Measurements from ENCODE around the gene LRTM2. TPM values are rescaled to one million over a fixed set of nuclear protein-coding genes. Genes with fewer than 3 reads are reported as not detected.
A peak's percentile ranks its signal among the peaks of the same experiment; 100 is the strongest.
"Not testable (repeated sequence)": the region's sequence is repeated elsewhere in the genome, so short reads cannot be mapped to it uniquely, and the experiment has no call there.

LRTM2 gene
- total RNA-seq, 1 donor from 2014 or later: not detected

DNA sequence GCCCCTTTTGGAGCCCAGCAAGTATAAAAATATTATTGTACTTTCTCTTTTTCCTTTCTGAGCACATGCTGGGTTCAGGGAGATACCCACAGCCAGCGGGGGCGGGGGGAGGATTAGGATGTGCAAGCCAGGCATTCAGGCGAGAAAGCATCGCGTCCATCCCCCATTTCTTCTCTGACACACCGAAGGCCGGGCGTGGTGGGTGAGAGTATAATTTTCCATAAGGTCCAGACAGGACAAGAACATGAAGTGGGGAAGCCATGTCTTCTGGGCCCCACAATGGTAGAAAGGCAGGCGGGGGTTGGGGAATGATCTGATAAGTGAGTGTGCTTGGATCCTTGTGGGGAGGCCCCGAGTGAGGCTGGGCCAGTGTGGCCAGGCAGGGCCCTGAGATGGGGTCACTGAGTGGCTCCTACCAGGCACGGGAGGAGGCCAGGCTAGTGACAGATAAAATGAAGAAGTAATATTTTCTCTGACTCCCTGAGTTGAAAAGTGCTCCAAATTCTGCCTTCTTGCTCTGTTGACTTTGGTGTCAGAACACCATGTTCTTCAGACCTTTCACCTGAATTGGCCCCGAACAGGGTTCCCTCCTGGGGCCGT lies 10.7 kb upstream of the LRTM2 start:
- intact Hi-C loops (cut with DNase I): no loop called here
- no peak for DNase-seq (ENCODE audit: low spot score)

DNA sequence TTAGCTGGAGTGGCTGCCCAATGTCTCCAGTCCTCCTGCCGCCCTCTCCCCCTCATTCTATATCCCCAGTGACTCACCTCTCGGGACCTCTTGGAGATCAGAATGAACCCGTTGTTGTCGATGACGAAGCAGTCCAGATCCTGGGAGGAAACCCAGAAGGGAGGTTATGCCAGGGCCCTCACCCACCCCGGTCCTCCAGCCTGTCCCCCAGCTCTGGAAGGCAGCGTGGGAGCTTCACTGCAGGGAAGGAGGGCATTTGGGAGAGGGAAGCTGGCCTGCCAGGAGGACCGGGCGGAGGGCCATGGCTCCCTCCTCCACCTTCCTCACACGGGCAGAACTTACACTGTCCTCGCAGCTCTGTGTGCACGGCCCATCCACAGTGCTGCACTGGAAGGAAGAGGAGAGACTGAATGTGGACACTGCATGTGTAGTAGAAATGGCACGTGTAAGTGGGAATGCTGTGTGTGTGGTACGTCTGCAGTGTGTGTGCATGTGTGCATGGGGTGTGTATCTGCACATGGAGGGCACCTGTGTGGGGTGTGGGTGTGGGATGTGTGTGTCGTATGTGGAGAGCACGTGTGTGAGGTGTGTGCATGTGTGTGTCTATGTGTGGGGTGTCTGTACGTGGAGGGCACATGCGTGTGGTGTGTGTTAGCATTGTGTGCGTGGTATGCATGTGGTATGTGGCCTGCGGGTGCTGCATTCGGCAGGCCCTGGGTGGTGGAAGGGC lies 10.0 kb upstream of the LRTM2 start:
- intact Hi-C loops (cut with DNase I): no loop called here
- DNase-seq (ENCODE audit: low spot score): no peak

DNA sequence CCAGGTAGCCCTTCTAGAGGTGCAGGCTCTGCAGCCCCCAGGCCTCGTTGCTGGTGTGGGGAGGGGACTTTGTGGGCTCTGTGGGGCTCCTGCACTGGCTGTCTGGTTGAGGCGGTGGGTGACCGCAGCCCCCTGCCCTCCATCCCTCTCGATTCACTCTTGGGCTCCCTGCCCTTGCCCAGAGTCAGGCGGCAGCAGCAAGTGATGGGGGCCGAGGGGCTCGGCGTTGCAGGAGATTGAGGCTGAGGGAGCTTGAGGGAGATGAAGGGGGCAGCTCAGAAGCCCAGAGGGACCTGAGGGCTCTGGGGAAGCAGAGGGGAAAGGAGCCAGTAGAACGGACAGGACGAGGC lies 9.5 kb upstream of the LRTM2 start:
- DNase-seq (ENCODE audit: low spot score): no peak
- intact Hi-C loops (cut with DNase I): no loop called here

DNA sequence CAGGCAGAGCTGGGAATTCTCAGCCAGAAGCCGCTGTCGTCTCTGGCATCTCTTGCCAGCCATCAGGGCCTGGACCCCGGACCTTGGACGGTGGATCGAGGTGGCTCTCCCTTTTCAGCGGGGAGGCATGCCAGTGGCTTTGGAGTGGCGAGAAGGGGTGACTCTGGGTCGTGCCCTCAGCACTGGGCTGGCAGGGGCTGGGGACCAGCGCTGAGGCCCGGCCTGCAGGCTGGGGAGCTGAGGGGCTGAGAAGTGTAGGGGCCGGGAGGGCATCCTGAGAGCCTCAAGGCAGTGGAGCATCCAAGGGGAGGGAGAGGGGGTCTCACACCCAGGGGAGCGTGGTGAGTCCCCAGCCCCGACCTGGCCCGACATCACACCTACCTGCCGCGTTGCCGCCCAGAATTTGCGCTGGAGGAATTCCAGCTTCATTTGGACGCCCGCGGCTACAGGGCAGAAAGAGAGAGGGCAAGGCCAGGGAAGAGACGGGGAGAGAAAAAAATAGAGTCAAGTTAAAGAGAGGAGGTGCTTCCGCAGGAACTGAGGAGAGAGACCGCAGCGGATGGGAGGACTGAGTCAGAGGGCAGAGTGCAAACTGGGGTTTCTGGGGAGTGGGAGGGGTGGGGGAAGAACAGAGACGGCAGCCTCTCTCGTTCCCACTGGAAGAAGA lies 9.0 kb upstream of the LRTM2 start:
- intact Hi-C loops (cut with DNase I): no loop called here
- no peak for DNase-seq (ENCODE audit: low spot score)

DNA sequence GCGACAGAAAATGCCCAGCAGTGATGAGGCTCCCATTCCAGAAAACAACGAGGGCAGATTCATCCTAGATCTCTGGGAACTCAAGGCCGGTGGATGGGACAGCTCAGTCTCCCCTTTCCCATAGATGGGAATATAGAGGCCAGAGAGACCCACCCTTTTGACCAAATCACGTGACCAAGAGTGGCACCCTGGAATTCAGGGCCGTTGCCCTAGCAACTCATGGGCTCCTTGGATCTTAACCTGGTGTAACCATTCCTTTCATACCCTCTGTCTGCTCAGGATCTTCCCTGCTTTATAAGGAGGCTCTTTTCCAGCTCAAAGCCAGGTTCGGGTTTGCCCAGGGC lies 8.4 kb upstream of the LRTM2 start:
- intact Hi-C loops (cut with DNase I): no loop called here
- no peak for DNase-seq (ENCODE audit: low spot score)

DNA sequence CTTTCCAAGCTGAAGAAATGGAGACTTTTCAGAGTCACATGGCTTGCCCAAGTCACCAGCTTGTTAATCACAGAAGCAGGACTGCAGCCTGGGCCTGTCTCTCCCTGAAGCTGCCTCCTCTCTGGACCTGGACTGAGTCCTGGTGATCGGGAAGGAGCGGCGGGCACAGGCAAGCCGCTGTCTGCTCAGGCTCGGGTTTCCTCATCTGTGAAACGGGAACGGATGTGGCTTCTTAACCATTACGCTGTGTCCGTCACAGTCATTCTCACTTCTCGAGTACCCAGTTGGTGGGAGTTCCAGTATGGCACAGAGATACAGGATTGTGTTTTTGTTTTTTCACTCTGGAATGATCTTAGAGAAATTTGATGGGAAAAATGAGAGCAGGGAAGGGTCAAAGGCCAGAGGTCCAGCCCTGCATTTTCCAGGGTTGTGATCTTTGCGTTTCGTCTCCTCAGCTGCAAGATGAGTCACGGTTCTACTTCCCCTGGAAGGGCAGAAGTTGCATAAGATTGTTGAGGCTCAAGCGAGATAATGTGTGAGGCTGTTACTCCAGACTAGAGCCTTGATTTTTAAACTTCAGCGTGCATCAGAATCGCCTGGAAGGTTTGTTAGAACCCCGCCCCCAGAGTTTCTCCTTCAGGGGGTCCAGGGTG lies 7.6 kb upstream of the LRTM2 start:
- peak; percentile 86 for DNase-seq (ENCODE audit: low spot score)
- intact Hi-C loops (cut with DNase I): no loop called here

DNA sequence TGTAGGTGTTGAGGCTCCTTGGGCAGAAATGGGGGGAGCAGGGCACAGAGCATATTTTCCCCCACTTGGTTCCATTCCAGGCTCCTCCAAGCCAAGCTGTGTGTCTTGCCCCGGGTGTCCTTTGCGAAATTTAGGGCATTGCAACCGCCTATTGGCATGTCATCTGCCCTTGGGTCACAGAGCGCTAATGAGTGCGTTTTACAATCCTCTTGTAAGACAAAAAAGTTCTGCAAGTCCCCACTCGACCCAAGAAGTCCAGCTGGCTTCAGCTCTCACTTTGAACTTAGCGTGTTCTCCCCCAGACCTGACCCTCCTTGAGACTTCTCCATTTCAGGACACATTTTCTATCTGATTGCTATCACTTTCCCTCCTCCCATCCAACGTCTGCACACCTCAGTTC lies 6.1 kb upstream of the LRTM2 start:
- no peak for DNase-seq (ENCODE audit: low spot score)
- intact Hi-C loops (cut with DNase I): no loop called here

DNA sequence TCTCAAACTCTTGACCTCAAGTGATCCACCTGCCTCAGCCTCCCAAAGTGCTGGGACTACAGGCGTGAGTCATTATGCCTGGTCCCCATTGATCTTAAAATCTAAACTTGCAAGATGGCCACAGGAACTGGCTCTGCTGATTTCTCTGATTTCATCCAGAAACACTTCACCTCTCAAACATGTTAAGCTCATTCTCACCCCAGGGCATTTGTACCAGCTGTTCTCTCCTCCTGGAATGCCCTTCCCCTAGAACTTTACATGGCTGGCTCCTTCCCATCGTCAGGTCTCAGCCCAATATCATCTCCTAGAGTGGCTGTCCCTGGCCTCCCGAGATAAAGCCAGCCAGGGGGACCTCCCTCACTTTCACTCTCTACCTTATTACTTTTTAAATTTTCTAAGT lies 5.3 kb upstream of the LRTM2 start:
- DNase-seq (ENCODE audit: low spot score): no peak
- intact Hi-C loops (cut with DNase I): no loop called here

DNA sequence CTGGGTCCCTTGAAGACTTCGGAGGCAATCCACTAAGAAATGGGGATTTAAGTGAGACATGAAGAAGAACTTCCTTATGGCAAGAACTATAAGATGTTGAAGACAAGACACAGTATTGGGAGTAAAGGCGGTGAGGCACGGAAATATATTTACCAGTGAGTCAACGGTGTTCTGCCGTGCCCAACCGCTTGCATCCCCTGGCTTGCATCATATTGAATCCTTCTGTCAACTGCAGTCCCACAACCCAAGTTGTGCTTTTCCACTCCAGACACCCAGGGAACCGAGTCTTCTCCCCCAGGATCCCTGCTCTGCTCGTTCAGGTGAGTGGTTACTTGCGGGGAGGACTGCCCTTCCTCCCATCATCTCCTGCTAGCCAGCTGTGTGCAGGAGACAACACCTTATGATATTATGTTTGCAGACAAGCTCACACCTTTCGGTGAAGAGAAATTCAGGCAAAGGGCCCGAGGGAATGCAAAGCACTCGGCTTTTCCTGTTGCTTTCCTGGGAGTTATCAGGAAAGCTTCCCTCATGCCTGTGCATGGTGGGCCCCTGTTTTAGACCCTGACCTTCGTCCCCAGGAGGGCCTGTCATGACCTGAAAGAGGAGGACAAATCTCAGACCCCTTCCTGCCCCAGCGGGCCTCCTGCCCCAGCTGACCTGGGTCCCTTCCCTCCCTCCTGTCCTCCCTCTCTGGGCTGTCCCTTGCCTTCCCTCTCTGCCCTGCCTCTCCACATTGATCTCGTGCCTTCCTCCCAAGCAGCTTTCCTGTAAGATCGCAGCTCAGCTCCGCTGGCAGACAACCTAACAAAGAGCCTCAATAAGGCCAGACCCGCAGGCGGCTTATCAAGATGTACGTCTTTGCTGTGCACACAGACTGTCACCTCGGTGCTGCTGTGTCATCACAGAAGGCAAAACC lies 4.3 kb upstream of the LRTM2 start:
- intact Hi-C loops (cut with DNase I): no loop called here
- no peak for DNase-seq (ENCODE audit: low spot score)

DNA sequence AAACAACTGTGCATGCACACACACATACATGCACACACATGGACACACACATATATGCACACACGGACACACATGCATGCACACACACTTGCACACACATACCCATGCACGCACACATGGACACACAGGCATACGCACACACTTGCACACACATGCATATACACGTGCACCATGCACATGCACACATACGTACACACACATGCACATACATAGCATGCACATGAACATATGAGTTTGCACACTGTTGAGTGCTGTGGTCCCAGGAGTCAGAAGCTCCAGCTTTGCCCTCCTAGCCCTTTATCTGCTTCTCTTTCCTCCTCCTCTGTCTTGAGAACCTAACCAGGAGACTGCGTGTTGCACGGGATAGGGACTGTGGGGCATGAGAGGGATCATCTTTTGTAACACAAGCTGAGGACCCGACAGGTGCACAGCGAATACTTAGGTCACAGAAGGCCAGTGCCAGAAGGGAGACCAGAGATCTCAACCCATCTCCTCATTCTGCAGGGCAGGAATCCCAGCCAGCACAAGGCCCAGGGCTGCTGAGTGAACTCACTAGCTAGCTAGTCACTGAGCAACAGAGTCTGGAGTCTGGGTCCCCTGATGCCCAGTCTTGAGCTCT lies 3.5 kb upstream of the LRTM2 start:
- no peak for DNase-seq (ENCODE audit: low spot score)
- intact Hi-C loops (cut with DNase I): no loop called here

DNA sequence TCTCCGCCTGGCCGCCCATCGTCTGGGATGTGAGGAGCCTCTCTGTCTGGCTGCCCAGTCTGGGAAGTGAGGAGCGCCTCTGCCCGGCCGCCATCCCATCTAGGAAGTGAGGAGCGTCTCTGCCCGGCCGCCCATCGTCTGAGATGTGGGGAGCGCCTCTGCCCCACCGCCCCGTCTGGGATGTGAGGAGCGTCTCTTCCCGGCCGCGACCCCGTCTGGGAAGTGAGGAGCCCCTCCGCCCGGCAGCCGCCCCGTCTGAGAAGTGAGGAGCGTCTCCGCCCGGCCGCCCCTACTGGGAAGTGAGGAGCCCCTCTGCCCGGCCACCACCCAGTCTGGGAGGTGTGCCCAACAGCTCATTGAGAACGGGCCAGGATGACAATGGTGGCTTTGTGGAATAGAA lies 2.4 kb upstream of the LRTM2 start:
- intact Hi-C loops (cut with DNase I); DNase-seq (ENCODE audit: low spot score): not testable (repeated sequence)

DNA sequence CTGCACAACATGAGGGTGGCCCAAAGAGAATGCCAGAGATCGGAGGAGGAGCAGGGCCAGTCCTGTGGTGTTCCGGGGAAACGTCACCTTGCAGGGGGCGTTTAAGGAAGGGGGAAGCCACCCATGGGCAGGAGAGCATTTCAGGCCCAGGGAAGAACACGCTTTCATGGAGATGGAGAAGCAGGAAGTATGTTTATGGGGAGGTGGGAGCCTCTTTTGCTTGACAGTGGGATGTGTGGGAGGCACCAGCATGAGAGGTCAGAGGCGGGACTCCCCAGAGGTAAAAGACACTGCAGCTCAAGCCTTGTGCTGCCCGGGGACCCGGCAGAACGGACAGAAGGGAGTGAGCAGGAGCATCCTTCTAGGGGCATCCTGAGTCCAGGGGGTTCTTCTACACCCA lies 1.3 kb upstream of the LRTM2 start:
- intact Hi-C loops (cut with DNase I): no loop called here
- no peak for DNase-seq (ENCODE audit: low spot score)

DNA sequence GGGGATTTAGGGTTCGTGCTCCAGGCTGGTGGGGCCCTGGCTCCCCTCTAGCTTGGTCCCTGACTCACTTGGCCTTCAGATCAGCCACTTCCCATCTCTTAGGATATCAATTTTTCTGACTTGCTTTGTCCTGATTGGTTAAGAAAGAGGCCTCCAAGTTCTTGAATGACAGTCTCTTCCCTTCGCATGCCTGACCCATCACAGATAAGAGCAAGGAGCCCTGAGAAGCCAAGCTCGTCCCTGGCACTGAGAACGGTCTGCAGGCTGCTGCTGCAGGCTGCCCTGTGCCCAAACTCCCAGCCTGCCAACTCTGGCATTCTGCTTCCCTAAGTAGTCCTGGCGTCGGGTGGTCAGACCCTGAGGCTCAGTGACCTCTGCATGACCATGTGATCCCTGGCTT lies 794 bp upstream of the LRTM2 start:
- intact Hi-C loops (cut with DNase I): no loop called here
- no peak for DNase-seq (ENCODE audit: low spot score)

DNA sequence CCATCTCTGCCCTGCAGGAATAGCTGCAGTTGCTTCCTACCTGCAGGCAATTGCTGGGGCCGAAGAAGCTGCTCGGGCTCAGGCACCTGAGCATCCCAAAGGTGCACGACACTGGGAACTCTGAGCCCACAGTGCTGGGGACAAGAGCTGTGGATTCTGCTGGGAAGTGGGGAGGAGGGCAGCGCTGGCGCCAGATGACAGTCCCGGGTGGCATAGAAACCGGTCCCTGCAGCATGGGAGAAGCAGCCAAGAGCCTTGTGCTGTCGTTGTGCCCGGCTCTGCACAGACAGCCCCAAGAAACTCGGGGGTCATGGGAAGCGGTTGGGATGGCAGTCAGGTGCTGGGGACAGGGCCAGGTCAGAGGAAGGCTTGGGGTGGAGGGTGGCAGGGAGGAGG lies 529 bp downstream of the LRTM2 start:
- intact Hi-C loops (cut with DNase I): no loop called here
- no peak for DNase-seq (ENCODE audit: low spot score)

DNA sequence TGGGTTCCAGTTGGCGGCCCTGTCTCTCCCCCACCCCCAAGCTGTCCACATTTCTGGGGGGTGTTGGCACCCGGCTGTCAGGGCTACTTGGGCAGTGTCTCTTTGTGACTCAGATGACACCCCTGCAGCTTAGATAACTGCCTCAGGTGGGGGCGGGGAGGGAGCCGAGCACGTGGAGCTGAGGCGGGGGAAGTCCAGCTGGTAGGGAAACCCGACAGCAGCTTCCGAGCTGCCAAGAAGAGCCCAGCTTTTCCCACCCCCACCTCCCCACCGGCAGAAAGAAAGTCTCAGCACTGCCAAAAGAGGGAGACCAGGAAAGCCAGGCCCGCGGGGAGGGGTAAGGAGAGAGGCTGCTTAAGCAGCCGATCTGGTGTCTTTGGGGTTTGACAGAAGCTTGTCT lies 1.4 kb downstream of the LRTM2 start:
- DNase-seq (ENCODE audit: low spot score): no peak
- intact Hi-C loops (cut with DNase I): no loop called here

DNA sequence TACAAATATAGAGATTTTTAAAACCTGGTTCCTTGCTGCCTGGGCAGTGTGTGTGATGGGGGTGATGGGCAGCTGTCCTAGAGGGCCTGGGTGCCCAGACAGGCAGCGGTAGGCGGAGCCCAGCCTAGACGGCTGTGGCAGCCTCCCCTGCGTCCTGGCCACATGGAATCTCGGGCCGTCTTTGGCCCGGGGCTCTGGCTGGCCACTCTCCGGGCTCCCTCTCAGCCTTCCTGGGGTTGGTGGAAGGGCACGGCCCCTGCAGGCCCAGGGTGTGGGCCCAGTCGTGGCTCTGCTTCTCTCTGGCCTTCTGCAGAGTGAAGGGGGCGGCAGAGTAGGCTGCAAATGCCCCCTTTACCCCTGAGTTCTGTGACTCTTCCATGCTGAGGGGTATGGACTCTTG lies 2.3 kb downstream of the LRTM2 start:
- intact Hi-C loops (cut with DNase I): no loop called here
- no peak for DNase-seq (ENCODE audit: low spot score)

DNA sequence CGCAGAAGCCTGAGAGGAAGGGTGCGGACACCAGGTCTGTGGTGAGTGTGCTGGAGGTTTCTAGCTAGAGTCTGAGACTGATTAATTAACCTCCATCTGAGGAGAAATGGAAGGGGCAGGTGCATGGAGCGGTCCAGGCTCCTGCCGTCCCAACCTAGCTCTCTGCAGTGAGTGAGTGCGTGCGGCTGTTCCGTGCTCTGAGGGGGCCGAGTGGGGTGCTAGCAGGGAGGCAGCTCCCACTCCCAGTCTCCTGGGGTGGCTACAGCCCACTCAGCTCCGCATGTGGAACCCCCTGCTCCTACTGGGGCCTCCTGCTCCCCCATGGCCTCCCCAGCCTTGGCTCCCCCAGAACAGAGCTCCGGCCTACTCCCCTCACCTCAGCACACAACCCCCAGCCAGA lies 2.9 kb downstream of the LRTM2 start:
- intact Hi-C loops (cut with DNase I): no loop called here
- no peak for DNase-seq (ENCODE audit: low spot score)

DNA sequence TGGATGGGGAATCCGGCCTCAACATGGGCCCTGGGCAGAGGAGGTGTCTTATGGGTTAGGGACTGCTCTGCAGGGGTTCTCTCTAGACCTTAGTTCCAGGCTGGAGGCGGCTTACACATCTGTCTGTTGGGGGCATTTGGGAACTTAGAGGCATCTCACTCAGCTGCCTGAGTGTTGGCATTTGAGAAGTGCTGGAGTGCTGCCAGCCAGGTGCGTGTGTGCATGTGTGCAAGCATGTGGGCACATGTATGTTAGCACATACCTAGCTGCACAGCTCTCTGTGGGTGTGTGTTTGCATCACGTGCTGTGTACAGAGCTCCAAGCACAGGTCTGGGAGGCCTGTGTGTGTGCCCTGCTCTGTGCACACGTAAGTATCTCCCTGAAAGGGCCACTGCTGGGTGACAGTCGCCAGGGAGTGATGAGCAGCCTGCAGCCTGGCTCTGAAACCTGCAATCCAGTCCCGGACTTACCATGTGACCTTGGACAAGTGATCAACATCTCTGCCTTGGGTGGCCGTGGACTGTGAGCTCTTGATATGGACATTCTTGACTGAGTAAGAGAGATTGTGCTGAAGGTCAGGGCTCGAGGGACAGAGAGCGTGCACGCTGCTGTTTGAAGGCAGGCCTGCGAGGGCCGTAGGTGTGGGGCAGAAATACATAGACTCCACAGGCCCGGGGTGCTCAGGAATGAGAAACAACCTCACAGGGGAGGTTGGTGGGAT lies 5.2 kb downstream of the LRTM2 start:
- DNase-seq (ENCODE audit: low spot score): no peak
- intact Hi-C loops (cut with DNase I): no loop called here

DNA sequence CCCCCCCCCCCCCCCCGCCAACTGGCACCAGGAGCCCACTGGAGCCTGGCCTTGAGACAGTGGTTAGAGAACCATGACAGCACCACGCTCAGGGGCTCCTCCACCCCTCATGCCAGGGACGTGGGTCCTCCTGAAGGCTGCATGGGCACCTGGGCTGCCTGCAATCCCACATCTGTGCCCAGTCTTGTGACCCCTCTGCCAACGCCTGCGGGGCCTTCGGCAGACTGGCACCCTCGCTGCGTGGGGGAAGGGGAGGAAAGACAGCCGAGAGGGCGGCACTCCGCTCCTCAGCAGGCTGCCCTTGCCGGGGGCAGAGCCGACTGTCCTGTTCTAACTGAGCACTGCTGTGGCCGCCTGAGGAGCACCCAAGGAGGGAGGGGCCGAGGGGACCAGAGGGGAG lies 6.0 kb downstream of the LRTM2 start:
- intact Hi-C loops (cut with DNase I): no loop called here
- DNase-seq (ENCODE audit: low spot score): no peak

Data from cardiac septum (tissue), 1 donor.